Ishikawa (cell line): ENCODE measurements around the gene NOVA1.

Experiments
- CEBPB ChIP-seq: IDR thresholded peaks from 2 replicates; pipeline ENCODE4 v1.6.1; 2012
- CREB1 ChIP-seq: IDR thresholded peaks from 2 replicates; pipeline ENCODE4 v1.6.1; 2012; ENCODE audit warnings: low read depth
- EGR1 ChIP-seq: IDR thresholded peaks from 2 replicates; pipeline ENCODE4 v1.6.1; 2012
- EP300 ChIP-seq: IDR thresholded peaks from 2 replicates; pipeline ENCODE4 v1.6.1; 2012; ENCODE audit warnings: borderline replicate concordance
- FOXM1 ChIP-seq: IDR thresholded peaks from 2 replicates; pipeline ENCODE4 v1.6.1; 2012; ENCODE audit warnings: low read depth, borderline replicate concordance
- MAX ChIP-seq: IDR thresholded peaks from 2 replicates; pipeline ENCODE4 v1.6.1; 2012
- NFIC ChIP-seq: IDR thresholded peaks from 2 replicates; pipeline ENCODE4 v1.6.1; 2012
- RAD21 ChIP-seq: IDR thresholded peaks from 2 replicates; pipeline ENCODE4 v1.6.1; 2012; ENCODE audit warnings: low read depth
- TAF1 ChIP-seq: IDR thresholded peaks from 2 replicates; pipeline ENCODE4 v1.6.1; 2012; ENCODE audit warnings: low read depth, mild to moderate bottlenecking
- TCF12 ChIP-seq: IDR thresholded peaks from 2 replicates; pipeline ENCODE4 v1.6.1; 2012; ENCODE audit warnings: low read depth
- TEAD4 ChIP-seq: IDR thresholded peaks from 2 replicates; pipeline ENCODE4 v1.6.1; 2012
- USF1 ChIP-seq: IDR thresholded peaks from 2 replicates; pipeline ENCODE4 v1.6.1; 2012
- YY1 ChIP-seq: IDR thresholded peaks from 2 replicates; pipeline ENCODE4 v1.6.1; 2012; ENCODE audit warnings: low read depth
- ZBTB7A ChIP-seq: IDR thresholded peaks from 2 replicates; pipeline ENCODE4 v1.6.1; 2012; ENCODE audit warnings: low read depth
- TF ChIP-seq, protein P1 (sequence below): IDR thresholded peaks from 2 replicates; pipeline ENCODE4 v1.6.1; 2012; ENCODE audit warnings: low read depth, mild to moderate bottlenecking

Gene NOVA1

DNA sequence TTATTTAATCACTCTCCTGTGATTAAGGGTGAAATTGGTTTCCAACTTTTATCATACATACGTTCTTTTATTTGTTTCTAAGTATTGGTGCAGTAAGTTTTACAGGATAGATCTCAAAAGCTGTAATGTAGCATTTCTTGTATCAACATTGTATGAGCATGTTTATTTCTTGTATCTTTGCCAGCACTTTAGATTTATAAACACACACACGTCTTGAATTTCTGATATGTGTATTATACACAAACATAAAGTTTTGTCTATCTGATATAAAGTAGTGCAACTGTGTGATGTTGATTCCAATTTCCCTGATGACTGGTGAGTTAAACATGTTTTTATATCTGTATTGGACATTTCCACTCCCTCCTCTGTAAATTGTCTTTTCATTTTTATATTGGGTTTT is 134.7 kb downstream of the NOVA1 start:
- TF ChIP-seq EP300: no peak
- no peak for TF ChIP-seq USF1
- TF ChIP-seq YY1: no peak
- TF ChIP-seq TCF12: no peak
- no peak for TF ChIP-seq CEBPB
- no peak for TF ChIP-seq RAD21
- TF ChIP-seq FOXM1: no peak

- TF ChIP-seq CEBPB (no peak), CREB1 (no peak), MAX (no peak)
- TF ChIP-seq, protein P1, sequence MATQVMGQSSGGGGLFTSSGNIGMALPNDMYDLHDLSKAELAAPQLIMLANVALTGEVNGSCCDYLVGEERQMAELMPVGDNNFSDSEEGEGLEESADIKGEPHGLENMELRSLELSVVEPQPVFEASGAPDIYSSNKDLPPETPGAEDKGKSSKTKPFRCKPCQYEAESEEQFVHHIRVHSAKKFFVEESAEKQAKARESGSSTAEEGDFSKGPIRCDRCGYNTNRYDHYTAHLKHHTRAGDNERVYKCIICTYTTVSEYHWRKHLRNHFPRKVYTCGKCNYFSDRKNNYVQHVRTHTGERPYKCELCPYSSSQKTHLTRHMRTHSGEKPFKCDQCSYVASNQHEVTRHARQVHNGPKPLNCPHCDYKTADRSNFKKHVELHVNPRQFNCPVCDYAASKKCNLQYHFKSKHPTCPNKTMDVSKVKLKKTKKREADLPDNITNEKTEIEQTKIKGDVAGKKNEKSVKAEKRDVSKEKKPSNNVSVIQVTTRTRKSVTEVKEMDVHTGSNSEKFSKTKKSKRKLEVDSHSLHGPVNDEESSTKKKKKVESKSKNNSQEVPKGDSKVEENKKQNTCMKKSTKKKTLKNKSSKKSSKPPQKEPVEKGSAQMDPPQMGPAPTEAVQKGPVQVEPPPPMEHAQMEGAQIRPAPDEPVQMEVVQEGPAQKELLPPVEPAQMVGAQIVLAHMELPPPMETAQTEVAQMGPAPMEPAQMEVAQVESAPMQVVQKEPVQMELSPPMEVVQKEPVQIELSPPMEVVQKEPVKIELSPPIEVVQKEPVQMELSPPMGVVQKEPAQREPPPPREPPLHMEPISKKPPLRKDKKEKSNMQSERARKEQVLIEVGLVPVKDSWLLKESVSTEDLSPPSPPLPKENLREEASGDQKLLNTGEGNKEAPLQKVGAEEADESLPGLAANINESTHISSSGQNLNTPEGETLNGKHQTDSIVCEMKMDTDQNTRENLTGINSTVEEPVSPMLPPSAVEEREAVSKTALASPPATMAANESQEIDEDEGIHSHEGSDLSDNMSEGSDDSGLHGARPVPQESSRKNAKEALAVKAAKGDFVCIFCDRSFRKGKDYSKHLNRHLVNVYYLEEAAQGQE: no peak
Observed at GRCh38 chr14:26454105-26454504, 143.7 kb downstream of the NOVA1 start.

- TF ChIP-seq EP300 (no peak), RAD21 (no peak), USF1 (no peak), FOXM1 (no peak), TEAD4 (no peak), MAX (no peak), CREB1 (no peak), ZBTB7A (no peak), TAF1 (no peak)
- TF ChIP-seq, protein P1: no peak
Observed at GRCh38 chr14:26448181-26448855, 149.5 kb downstream of the NOVA1 start.

DNA sequence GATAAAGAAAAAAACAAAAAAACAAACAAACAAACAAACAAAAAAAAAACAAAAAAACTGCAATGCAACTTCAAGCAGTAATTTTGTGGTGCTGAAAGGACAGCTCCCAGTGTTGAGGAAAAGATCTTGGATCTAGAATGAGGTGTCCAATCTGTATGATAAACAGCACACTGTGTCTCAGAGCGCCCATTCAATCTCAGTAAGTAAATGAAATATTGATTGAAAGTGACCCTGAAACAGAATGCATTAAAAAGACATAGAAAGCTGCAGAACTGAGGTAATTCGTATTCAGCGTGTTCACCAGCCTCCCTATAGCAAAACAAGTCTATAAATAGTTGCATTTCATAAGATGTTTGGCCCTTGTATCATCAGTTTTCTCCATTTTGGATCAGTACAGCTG is 153.0 kb downstream of the NOVA1 start:
- no peak for TF ChIP-seq EGR1
- TF ChIP-seq, protein P1: peak; percentile 85
- no peak for TF ChIP-seq NFIC

- TF ChIP-seq CREB1 (no peak), YY1 (no peak), CEBPB (no peak), TCF12 (no peak), RAD21 (no peak), TEAD4 (no peak), EGR1 (no peak), TAF1 (no peak), FOXM1 (no peak), ZBTB7A (no peak), USF1 (no peak), MAX (no peak), EP300 (no peak), NFIC (no peak)
- TF ChIP-seq, protein P1: no peak
Observed at GRCh38 chr14:26443654-26444053, 154.2 kb downstream of the NOVA1 start.
